Measurements from ENCODE around the gene SCRT2. TPM values are rescaled to one million over a fixed set of nuclear protein-coding genes. Genes with fewer than 3 reads are reported as not detected.

The SCRT2 gene
- total and polyA plus RNA-seq, 9 of the 15 experiments (the other 6 are each of a cell fraction or from before 2014, with no cell fraction given), result 0.04 to 0.75 (median 0.13) TPM; not detected in 2

- peak; percentile 70 for TF ChIP-seq REST (IDR thresholded peaks at IDR 0.05; ENCODE audit: borderline replicate concordance)
- TF ChIP-seq REST (CRISPR knock-in tag; IDR thresholded peaks at IDR 0.05; ENCODE audit: low read depth), result no peak
- TF ChIP-seq GATAD2A (IDR thresholded peaks at IDR 0.05), result no peak
- 0 out of 4 replicates have a peak, but pooled peaks of 1 of the 2 experiments have one; percentile 19 for TF ChIP-seq MNT (conservative IDR thresholded peaks at IDR 0.05)
- TF ChIP-seq PHTF2 (CRISPR knock-in tag; IDR thresholded peaks at IDR 0.05), result no peak
- no peak for TF ChIP-seq NCOA2 (IDR thresholded peaks at IDR 0.05; ENCODE audit: partially characterized antibody in 2 of 2)
- no peak for TF ChIP-seq FOXK1 (CRISPR knock-in tag; IDR thresholded peaks at IDR 0.05; ENCODE audit: borderline replicate concordance)
- no peak for TF ChIP-seq MCM2 (IDR thresholded peaks at IDR 0.05; ENCODE audit: low read depth)
- no peak for TF ChIP-seq COPS2 (conservative IDR thresholded peaks at IDR 0.05)
- no peak for TF ChIP-seq SNIP1 (IDR thresholded peaks at IDR 0.05; ENCODE audit: low read depth)
- TF ChIP-seq CTCFL (IDR thresholded peaks at IDR 0.05; ENCODE audit: borderline replicate concordance, insufficient read depth, low read depth, low read length, poor library complexity, severe bottlenecking), result peak; percentile 46
- no peak for TF ChIP-seq CHD2 (IDR thresholded peaks at IDR 0.05; ENCODE audit: low read depth, low read length)
- TF ChIP-seq CREB1 (IDR thresholded peaks at IDR 0.05), result no peak
- peak; percentile 40; the same call in 1 of the 2 replicates for TF ChIP-seq CREB1 (CRISPR knock-in tag; IDR thresholded peaks at IDR 0.05)
- no peak for TF ChIP-seq PCBP1 (IDR thresholded peaks at IDR 0.05; ENCODE audit: low read depth, low read length, poor library complexity, severe bottlenecking)
- TF ChIP-seq TFAM (CRISPR knock-in tag; conservative IDR thresholded peaks at IDR 0.05), result no peak
- no peak for TF ChIP-seq CBFA2T3 (IDR thresholded peaks at IDR 0.05)
- no peak for TF ChIP-seq SRSF3 (IDR thresholded peaks at IDR 0.05; ENCODE audit: insufficient read depth, low read length)
Measured at GRCh38 chr20:667351-668034, 8.1 kb downstream of the SCRT2 start (continued).

Measured in K562 (cell line).